Peyer's patch (tissue), 4 donors: ENCODE measurements around the gene RUNDC1.

Source experiments
- POLR2A ChIP-seq, 2 donors: fragments of 450-650 bp; IDR thresholded peaks; one replicate each; pipeline ENCODE4 v1.5.1; 2017; ENCODE audit warnings: antibody characterized with exemption in 2 of 2, mild to moderate bottlenecking in 2 of 2, moderate library complexity in 2 of 2
- TF ChIP-seq, protein P1 (sequence below), 6 experiments: fragments of 450-650 bp in 4 of 6; fragments of 200-600 bp in 2 of 6; sonication (generic) in 1 of 6; IDR thresholded peaks; one replicate each; pipeline ENCODE4 v1.5.1; 2017 to 2019; ENCODE audit warnings: antibody characterized with exemption in 6 of 6, mild to moderate bottlenecking in 3 of 6, moderate library complexity in 1 of 6

DNA sequence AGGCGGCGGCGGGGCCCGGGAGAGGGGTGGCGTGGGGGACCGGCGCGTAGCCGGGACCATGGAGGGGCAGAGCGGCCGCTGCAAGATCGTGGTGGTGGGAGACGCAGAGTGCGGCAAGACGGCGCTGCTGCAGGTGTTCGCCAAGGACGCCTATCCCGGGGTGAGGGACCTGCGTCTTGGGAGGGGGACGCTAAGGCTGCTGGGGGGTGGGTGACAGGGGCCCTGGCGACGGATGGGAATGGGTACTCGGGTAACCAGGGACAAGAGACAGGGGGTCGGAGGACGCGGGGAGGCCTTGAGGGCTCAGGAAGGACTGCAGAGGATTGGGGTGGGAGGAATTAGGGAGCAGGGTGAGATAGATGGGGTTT, 44.9 kb downstream of the RUNDC1 start:
- TF ChIP-seq, protein P1, sequence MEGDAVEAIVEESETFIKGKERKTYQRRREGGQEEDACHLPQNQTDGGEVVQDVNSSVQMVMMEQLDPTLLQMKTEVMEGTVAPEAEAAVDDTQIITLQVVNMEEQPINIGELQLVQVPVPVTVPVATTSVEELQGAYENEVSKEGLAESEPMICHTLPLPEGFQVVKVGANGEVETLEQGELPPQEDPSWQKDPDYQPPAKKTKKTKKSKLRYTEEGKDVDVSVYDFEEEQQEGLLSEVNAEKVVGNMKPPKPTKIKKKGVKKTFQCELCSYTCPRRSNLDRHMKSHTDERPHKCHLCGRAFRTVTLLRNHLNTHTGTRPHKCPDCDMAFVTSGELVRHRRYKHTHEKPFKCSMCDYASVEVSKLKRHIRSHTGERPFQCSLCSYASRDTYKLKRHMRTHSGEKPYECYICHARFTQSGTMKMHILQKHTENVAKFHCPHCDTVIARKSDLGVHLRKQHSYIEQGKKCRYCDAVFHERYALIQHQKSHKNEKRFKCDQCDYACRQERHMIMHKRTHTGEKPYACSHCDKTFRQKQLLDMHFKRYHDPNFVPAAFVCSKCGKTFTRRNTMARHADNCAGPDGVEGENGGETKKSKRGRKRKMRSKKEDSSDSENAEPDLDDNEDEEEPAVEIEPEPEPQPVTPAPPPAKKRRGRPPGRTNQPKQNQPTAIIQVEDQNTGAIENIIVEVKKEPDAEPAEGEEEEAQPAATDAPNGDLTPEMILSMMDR (IDR thresholded peaks at IDR 0.05), result no peak
- no peak for TF ChIP-seq POLR2A (IDR thresholded peaks at IDR 0.05)
